Lower lobe of right lung (tissue), 2 donors: ENCODE data around the gene ASCL1. TPM values are rescaled to one million over a fixed set of nuclear protein-coding genes. Genes with fewer than 3 reads are reported as not detected.

Experiments used
- ATAC-seq, 2 donors: fragments of 200-7000 bp; cut with Tn5 transposase; one replicate each; pipeline ENCODE4 v1.9.1; 2020 to 2022; ENCODE audit warnings: mild to moderate bottlenecking in 2 of 2, moderate library complexity in 2 of 2
- DNase-seq: peaks from one replicate; pipeline ENCODE4 v3.0.0-alpha.2; 2020
- H3K27ac ChIP-seq: fragments of 200-600 bp; one replicate; pipeline ENCODE4 v1.8.0; 2022
- H3K27me3 ChIP-seq: fragments of 200-600 bp; one replicate; pipeline ENCODE4 v1.8.0; 2022; ENCODE audit warnings: low read depth
- H3K36me3 ChIP-seq: fragments of 200-600 bp; one replicate; pipeline ENCODE4 v1.8.0; 2022; ENCODE audit warnings: mild to moderate bottlenecking
- H3K4me1 ChIP-seq: fragments of 200-600 bp; one replicate; pipeline ENCODE4 v1.8.0; 2022
- H3K4me3 ChIP-seq: fragments of 200-600 bp; one replicate; pipeline ENCODE4 v1.8.0; 2022; ENCODE audit warnings: mild to moderate bottlenecking
- H3K9me3 ChIP-seq: fragments of 200-600 bp; one replicate; pipeline ENCODE4 v1.8.0; 2022
- CTCF ChIP-seq: fragments of 200-600 bp; IDR thresholded peaks from one replicate; pipeline ENCODE4 v1.8.0; 2022; ENCODE audit warnings: antibody characterized with exemption, mild to moderate bottlenecking
- intact Hi-C: fragments of 100-400 bp; cut with DNase I; formaldehyde crosslinking; loops from one replicate; pipeline ENCODE4 v1.11.0; 2022
- total RNA-seq: library from RNA; stranded (reverse); fragmentation: NEBNext Ultra II Directional; extraction: Animal tissue kit (Norgen Biotek cat#: 25700); gene quantifications from one replicate; pipeline ENCODE4 v1.2.1, GENCODE V29; 2021
- donor health status: DM: no; HTN: yes; CAD: no; lungs with severe emphysema.

Gene ASCL1
- total RNA-seq, 1 donor from 2014 or later: 0.15 TPM

GRCh38 chr12:102920271-102920670, 37.2 kb upstream of the ASCL1 start:
- no peaks in the 10 kb centered on the region for H3K36me3 ChIP-seq
- DNase-seq (no peak), ATAC-seq (no peak)
- intact Hi-C loops: no loop called here
- peaks cover 4% of the 10 kb centered on the region for H3K27me3 ChIP-seq
- no peak overlapping the region for H3K4me3 ChIP-seq
- no peaks in the 10 kb centered on the region for H3K9me3 ChIP-seq
- no peak for TF ChIP-seq CTCF
- H3K27ac ChIP-seq: no peak overlapping the region
- H3K4me1 ChIP-seq: peaks cover 7% of the 10 kb centered on the region

- H3K9me3 ChIP-seq: no peaks in the 10 kb centered on the region
- DNase-seq: no peak
- H3K27me3 ChIP-seq: peaks cover 4% of the 10 kb centered on the region
- ATAC-seq: no peak
- intact Hi-C loops: no loop called here
- TF ChIP-seq CTCF: no peak
- H3K4me1 ChIP-seq: peaks cover 7% of the 10 kb centered on the region
- H3K36me3 ChIP-seq: no peaks in the 10 kb centered on the region
- no peak overlapping the region for H3K4me3 ChIP-seq
- H3K27ac ChIP-seq: no peak overlapping the region
Measured at GRCh38 chr12:102921240-102921639, 36.2 kb upstream of the ASCL1 start.

GRCh38 chr12:102927220-102927619, 30.3 kb upstream of the ASCL1 start:
- H3K4me3 ChIP-seq: no peak overlapping the region
- no peaks in the 10 kb centered on the region for H3K36me3 ChIP-seq
- DNase-seq: no peak
- no peak overlapping the region for H3K27ac ChIP-seq
- H3K4me1 ChIP-seq: no peaks in the 10 kb centered on the region
- H3K9me3 ChIP-seq: no peaks in the 10 kb centered on the region
- ATAC-seq: no peak
- TF ChIP-seq CTCF: no peak
- peaks cover 3% of the 10 kb centered on the region for H3K27me3 ChIP-seq
- intact Hi-C loops: no loop called here

GRCh38 chr12:102933168-102933567, 24.3 kb upstream of the ASCL1 start:
- intact Hi-C loops: no loop called here

GRCh38 chr12:102939059-102939458, 18.4 kb upstream of the ASCL1 start:
- intact Hi-C loops: no loop called here
- DNase-seq (no peak), ATAC-seq (no peak)
- Histone ChIP-seq H3K27me3 (no peaks in the 10 kb centered on the region), H3K9me3 (no peaks in the 10 kb centered on the region), H3K4me1 (no peaks in the 10 kb centered on the region), H3K27ac (no peak overlapping the region), H3K4me3 (no peak overlapping the region), H3K36me3 (no peaks in the 10 kb centered on the region)
- no peak for TF ChIP-seq CTCF

More at GRCh38 chr12:102933168-102933567, 24.3 kb upstream of the ASCL1 start:
- H3K4me1 ChIP-seq: no peaks in the 10 kb centered on the region
- peaks cover 3% of the 10 kb centered on the region for H3K27me3 ChIP-seq
- no peak overlapping the region for H3K27ac ChIP-seq
- TF ChIP-seq CTCF: no peak
- no peaks in the 10 kb centered on the region for H3K36me3 ChIP-seq
- no peak for DNase-seq
- no peak for ATAC-seq
- no peaks in the 10 kb centered on the region for H3K9me3 ChIP-seq
- H3K4me3 ChIP-seq: no peak overlapping the region
